ENCODE measurements around the gene OGFRL1. TPM values are rescaled to one million over a fixed set of nuclear protein-coding genes. Genes with fewer than 3 reads are reported as not detected.

The OGFRL1 gene
- polyA plus RNA-seq, 1 donor from 2014 or later, result 8.3 TPM

- Histone ChIP-seq H3K36me3 (ENCODE audit: insufficient read depth, low read length) (no peaks in the 10 kb centered on the region), H4K20me1 (ENCODE audit: insufficient read depth) (no peaks in the 10 kb centered on the region), H3K27ac (ENCODE audit: low read length) (no peak overlapping the region), H2AFZ (ENCODE audit: low read depth, low read length) (no peak overlapping the region), H3K4me2 (ENCODE audit: low read length) (no peak overlapping the region), H3K79me2 (replicated peaks; ENCODE audit: insufficient read depth, low read length) (no peaks in the 10 kb centered on the region), H3F3A (ENCODE audit: insufficient read depth, low read length, poor library complexity, severe bottlenecking) (no peaks in the 10 kb centered on the region), H3K9me2 (ENCODE audit: insufficient read depth, low read length) (no peaks in the 10 kb centered on the region), H3K9ac (ENCODE audit: low read length) (no peak overlapping the region), H3K9me3 (ENCODE audit: low read length) (no peaks in the 10 kb centered on the region), H3K4me3 (ENCODE audit: low read length) (no peak overlapping the region), H3K27me3 (ENCODE audit: insufficient read depth, low read depth, low read length) (no peaks in the 10 kb centered on the region)
- TF ChIP-seq MXI1 (conservative IDR thresholded peaks at IDR 0.05; ENCODE audit: poor library complexity, severe bottlenecking) (no peak), REST (IDR thresholded peaks at IDR 0.05; ENCODE audit: borderline replicate concordance) (no peak), EZH2 (IDR thresholded peaks at IDR 0.05; ENCODE audit: borderline replicate concordance, insufficient read depth, low read length, poor library complexity, severe bottlenecking) (no peak), POLR2AphosphoS5 (IDR thresholded peaks at IDR 0.05) (no peak), CTCF (IDR thresholded peaks at IDR 0.05; ENCODE audit: poor library complexity, severe bottlenecking) (no peak), RAD21 (conservative IDR thresholded peaks at IDR 0.05) (no peak), EP300 (conservative IDR thresholded peaks at IDR 0.05; ENCODE audit: poor library complexity, severe bottlenecking) (no peak), SMC3 (conservative IDR thresholded peaks at IDR 0.05; ENCODE audit: poor library complexity) (no peak), TAF1 (IDR thresholded peaks at IDR 0.05; ENCODE audit: low read depth) (no peak)
Measured at GRCh38 chr6:71300561-71301168, 12.1 kb downstream of the OGFRL1 start.

- H3K79me2 ChIP-seq (replicated peaks; ENCODE audit: insufficient read depth, low read length), result no peaks in the 10 kb centered on the region
Measured at GRCh38 chr6:71301546-71301945, 12.9 kb downstream of the OGFRL1 start.

More at GRCh38 chr6:71301546-71301945, 12.9 kb downstream of the OGFRL1 start:
- H3K4me2 ChIP-seq (ENCODE audit: low read length), result no peak overlapping the region
- no peaks in the 10 kb centered on the region for H3K9me2 ChIP-seq (ENCODE audit: insufficient read depth, low read length)
- H3K4me3 ChIP-seq (ENCODE audit: low read length), result no peak overlapping the region
- H3K27me3 ChIP-seq (ENCODE audit: insufficient read depth, low read depth, low read length), result no peaks in the 10 kb centered on the region
- H3K9ac ChIP-seq (ENCODE audit: low read length), result no peak overlapping the region
- H3K27ac ChIP-seq (ENCODE audit: low read length), result no peak overlapping the region
- no peaks in the 10 kb centered on the region for H4K20me1 ChIP-seq (ENCODE audit: insufficient read depth)
- no peak overlapping the region for H2AFZ ChIP-seq (ENCODE audit: low read depth, low read length)
- TF ChIP-seq SMC3 (conservative IDR thresholded peaks at IDR 0.05; ENCODE audit: poor library complexity), result no peak
- no peak for TF ChIP-seq EP300 (conservative IDR thresholded peaks at IDR 0.05; ENCODE audit: poor library complexity, severe bottlenecking)
- no peaks in the 10 kb centered on the region for H3K36me3 ChIP-seq (ENCODE audit: insufficient read depth, low read length)
- H3K9me3 ChIP-seq (ENCODE audit: low read length), result no peaks in the 10 kb centered on the region
- no peaks in the 10 kb centered on the region for H3F3A ChIP-seq (ENCODE audit: insufficient read depth, low read length, poor library complexity, severe bottlenecking)
